B cell (primary cell): Measurements from ENCODE around the gene ACSS1.

Experiments
- EZH2 ChIP-seq: IDR thresholded peaks from 2 replicates; pipeline ENCODE4 v1.6.1; 2012; ENCODE audit warnings: borderline replicate concordance, low read depth, mild to moderate bottlenecking, moderate library complexity, low read length; ENCODE audit not compliant: insufficient read depth, poor library complexity, severe bottlenecking
- TF ChIP-seq, protein P1 (sequence below): fragments of 200-600 bp; IDR thresholded peaks from one replicate; pipeline ENCODE4 v1.8.0; 2022; ENCODE audit warnings: antibody characterized with exemption, mild to moderate bottlenecking

DNA sequence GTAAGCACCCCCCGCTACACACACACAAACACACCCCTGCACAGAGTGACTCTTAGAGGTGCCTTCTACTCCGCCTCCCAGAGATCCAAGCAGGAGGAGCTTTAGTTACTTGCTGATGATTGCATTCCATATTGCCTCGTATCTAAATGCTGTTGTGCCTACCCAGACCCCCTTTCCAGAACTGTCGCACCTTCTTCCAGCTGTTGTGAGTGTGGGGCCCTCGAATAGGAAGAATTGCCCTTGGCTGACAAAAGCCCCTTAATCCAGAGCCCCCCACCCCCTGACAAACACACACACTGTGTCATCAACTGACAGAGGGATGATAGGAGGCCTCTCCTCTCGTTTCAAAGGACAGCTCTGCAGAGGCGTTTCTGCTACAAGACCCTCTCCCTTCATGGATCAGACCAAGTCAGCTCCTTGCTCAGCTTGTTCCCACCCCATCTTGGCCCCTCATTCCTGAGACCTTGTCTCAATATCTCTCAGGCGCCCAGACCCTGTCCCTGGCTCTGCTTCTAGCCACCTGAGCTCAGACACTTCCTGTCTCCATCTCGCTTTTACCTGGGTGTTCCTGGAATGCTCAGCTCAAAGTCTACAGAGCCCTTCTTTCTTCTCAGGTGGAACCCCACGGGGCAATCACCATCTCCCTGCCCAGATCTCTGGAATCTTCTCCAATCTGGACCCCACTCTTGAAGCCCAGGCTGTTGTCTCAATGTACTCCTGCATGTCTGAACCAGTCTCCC is 28.0 kb upstream of the ACSS1 start:
- TF ChIP-seq, protein P1, sequence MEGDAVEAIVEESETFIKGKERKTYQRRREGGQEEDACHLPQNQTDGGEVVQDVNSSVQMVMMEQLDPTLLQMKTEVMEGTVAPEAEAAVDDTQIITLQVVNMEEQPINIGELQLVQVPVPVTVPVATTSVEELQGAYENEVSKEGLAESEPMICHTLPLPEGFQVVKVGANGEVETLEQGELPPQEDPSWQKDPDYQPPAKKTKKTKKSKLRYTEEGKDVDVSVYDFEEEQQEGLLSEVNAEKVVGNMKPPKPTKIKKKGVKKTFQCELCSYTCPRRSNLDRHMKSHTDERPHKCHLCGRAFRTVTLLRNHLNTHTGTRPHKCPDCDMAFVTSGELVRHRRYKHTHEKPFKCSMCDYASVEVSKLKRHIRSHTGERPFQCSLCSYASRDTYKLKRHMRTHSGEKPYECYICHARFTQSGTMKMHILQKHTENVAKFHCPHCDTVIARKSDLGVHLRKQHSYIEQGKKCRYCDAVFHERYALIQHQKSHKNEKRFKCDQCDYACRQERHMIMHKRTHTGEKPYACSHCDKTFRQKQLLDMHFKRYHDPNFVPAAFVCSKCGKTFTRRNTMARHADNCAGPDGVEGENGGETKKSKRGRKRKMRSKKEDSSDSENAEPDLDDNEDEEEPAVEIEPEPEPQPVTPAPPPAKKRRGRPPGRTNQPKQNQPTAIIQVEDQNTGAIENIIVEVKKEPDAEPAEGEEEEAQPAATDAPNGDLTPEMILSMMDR, result no peak
- TF ChIP-seq EZH2, result no peak
